ENCODE data around the gene XRCC4. TPM values are rescaled to one million over a fixed set of nuclear protein-coding genes. Genes with fewer than 3 reads are reported as not detected.

The XRCC4 gene
- total and polyA plus RNA-seq, 2 of the 13 experiments (the other 11 are each of a cell fraction or from before 2014, with no cell fraction given) = 2.8 to 12.6 TPM

GRCh38 chr5:83374547-83374946, 297.2 kb downstream of the XRCC4 start:
- intact Hi-C loops (cut with micrococcal nuclease; ENCODE audit: unreplicated experiment) = no loop called here
- no peaks in the 10 kb centered on the region for H4K20me1 ChIP-seq (ENCODE audit: insufficient read depth, low read length)
- FAIRE-seq (no peak), ATAC-seq (no peak), DNase-seq (ENCODE audit: low spot score) (no peak)
- H3K9me3 ChIP-seq (ENCODE audit: low read length) = no peaks in the 10 kb centered on the region
- no peak overlapping the region for H3K27ac ChIP-seq (ENCODE audit: extremely low read length, insufficient read depth, low read length)
- ChIA-PET POLR2A (no interaction called here), CTCF (ENCODE audit: low intra/inter-chr PET ratio, low total read pairs) (no interaction called here)
- TF ChIP-seq ZNF232 (CRISPR knock-in tag; IDR thresholded peaks at IDR 0.05; ENCODE audit: borderline replicate concordance) (no peak), ATM (IDR thresholded peaks at IDR 0.05; ENCODE audit: borderline replicate concordance) (no peak), PRDM10 (CRISPR knock-in tag; IDR thresholded peaks at IDR 0.05; ENCODE audit: low read depth) (no peak), ZNF468 (CRISPR knock-in tag; IDR thresholded peaks at IDR 0.05) (no peak), MAFF (IDR thresholded peaks at IDR 0.05; ENCODE audit: low read depth, low read length) (no peak), RAD51 (IDR thresholded peaks at IDR 0.05; ENCODE audit: borderline replicate concordance) (no peak), ETV5 (CRISPR knock-in tag; IDR thresholded peaks at IDR 0.05; ENCODE audit: borderline replicate concordance) (no peak), ZNF7 (CRISPR knock-in tag; IDR thresholded peaks at IDR 0.05) (no peak), EP300 (IDR thresholded peaks at IDR 0.05; ENCODE audit: low read depth in 2 of 2, low read length in 2 of 2) (no peak), EP300 (CRISPR knock-in tag; IDR thresholded peaks at IDR 0.05; ENCODE audit: borderline replicate concordance) (no peak), YEATS2 (CRISPR knock-in tag; IDR thresholded peaks at IDR 0.05; ENCODE audit: borderline replicate concordance) (no peak), ZNF160 (CRISPR knock-in tag; IDR thresholded peaks at IDR 0.05) (no peak), ZBTB49 (CRISPR knock-in tag; IDR thresholded peaks at IDR 0.05; ENCODE audit: borderline replicate concordance) (no peak)
- no peaks in the 10 kb centered on the region for H3K79me2 ChIP-seq (ENCODE audit: insufficient read depth, low read length)
- H3K27me3 ChIP-seq (ENCODE audit: control insufficient read depth in 1 of 2, insufficient read depth in 2 of 2, low read length in 2 of 2) = no peaks in the 10 kb centered on the region
- no peak overlapping the region for H2AFZ ChIP-seq (ENCODE audit: low read length)
- no TSS peak for BruUV-seq (replicated peaks)
- no peak overlapping the region for H3K9ac ChIP-seq (ENCODE audit: insufficient read depth, low read depth, low read length)
- no peaks in the 10 kb centered on the region for H3K4me1 ChIP-seq (ENCODE audit: insufficient read depth, low read length)
- no peak overlapping the region for H3K4me2 ChIP-seq (ENCODE audit: low read depth, low read length)
- in situ Hi-C loops (cut with HindIII; ENCODE audit: extremely low pct_ligation_motif_present, low pct_unique_long_range_greater_than_20kb) = no loop called here
- no peaks in the 10 kb centered on the region for H3K36me3 ChIP-seq (replicated peaks in 1 of 2; ENCODE audit: control insufficient read depth in 1 of 2, insufficient read depth in 2 of 2, low read length in 2 of 2)
- 13% methylated on average over 2 of the region's 2 CpGs for WGBS (ENCODE audit: low lambda C conversion rate)
- H3K4me3 ChIP-seq (replicated peaks in 1 of 3; ENCODE audit: insufficient read depth in 1 of 3, low read depth in 2 of 3, low read length in 3 of 3) = no peak overlapping the region
